ENCODE results near the gene CCDC78.
"Not testable (repeated sequence)": the region's sequence is repeated elsewhere in the genome, so short reads cannot be mapped to it uniquely, and the experiment has no call there.

CCDC78 gene

GRCh38 chr16:760545-761343, 34.5 kb upstream of the CCDC78 start, which contains the start of gene MSLN:
Gene MSLN (plus strand): TSS chr16:760734. CDS start chr16:762681, 1,947 bp downstream.
- no peak for DNase-seq

- DNase-seq = no peak
These were observed 33.8 kb upstream of the CCDC78 start for GRCh38 chr16:760065-760464.

- DNase-seq = no peak
These were observed 33.1 kb upstream of the CCDC78 start for GRCh38 chr16:759110-759910.

GRCh38 chr16:756428-756827, 30.2 kb upstream of the CCDC78 start:
- no peak for DNase-seq

- no peak for DNase-seq
These were observed 28.4 kb upstream of the CCDC78 start for GRCh38 chr16:754656-755055.

GRCh38 chr16:754121-754607, 27.9 kb upstream of the CCDC78 start:
- not testable (repeated sequence) for DNase-seq

GRCh38 chr16:752007-752312, 25.7 kb upstream of the CCDC78 start:
- no peak for DNase-seq

GRCh38 chr16:751152-752006, 25.1 kb upstream of the CCDC78 start:
- DNase-seq = no peak

- no peak for DNase-seq
These were observed 24.2 kb upstream of the CCDC78 start for GRCh38 chr16:750485-750884.

GRCh38 chr16:749010-749409, 22.8 kb upstream of the CCDC78 start:
- no peak for DNase-seq

GRCh38 chr16:747978-748746, 21.9 kb upstream of the CCDC78 start:
- DNase-seq = peak; percentile 74

GRCh38 chr16:746637-747036, 20.4 kb upstream of the CCDC78 start:
- DNase-seq = no peak

- peak; percentile 64 for DNase-seq
These were observed 19.5 kb upstream of the CCDC78 start for GRCh38 chr16:745739-746138.

- no peak for DNase-seq
These were observed 17.7 kb upstream of the CCDC78 start for GRCh38 chr16:743794-744500.

GRCh38 chr16:742894-743293, 16.7 kb upstream of the CCDC78 start:
- not testable (repeated sequence) for DNase-seq

GRCh38 chr16:741986-742629, 15.9 kb upstream of the CCDC78 start:
- no peak for DNase-seq

GRCh38 chr16:740764-741505, 14.7 kb upstream of the CCDC78 start, which contains the start of gene CIAO3:
Gene CIAO3 (minus strand): TSS chr16:740997. CDS start chr16:740985, 12 bp downstream.
- DNase-seq = peak; percentile 97

GRCh38 chr16:740459-740763, 14.2 kb upstream of the CCDC78 start:
- no peak for DNase-seq

GRCh38 chr16:739560-740458, 13.6 kb upstream of the CCDC78 start:
- DNase-seq = peak; percentile 30
